Type B pancreatic cell (in vitro differentiated cells): ENCODE data around the gene MRTO4. TPM values are rescaled to one million over a fixed set of nuclear protein-coding genes. Genes with fewer than 3 reads are reported as not detected.
A peak's percentile ranks its signal among the peaks of the same experiment; 100 is the strongest.
"Not testable (repeated sequence)": the region's sequence is repeated elsewhere in the genome, so short reads cannot be mapped to it uniquely, and the experiment has no call there.

Experiments used
- DNase-seq: peaks from one replicate; pipeline ENCODE4 v3.0.0; 2021; ENCODE audit warnings: mixed read lengths; ENCODE audit not compliant: unreplicated experiment; ENCODE audit errors: extremely low spot score
- H3K27ac Mint-ChIP-seq: 2 replicates; pipeline ENCODE4 v1.8.0; 2021; ENCODE audit warnings: mild to moderate bottlenecking, mixed read lengths
- H3K27me3 Mint-ChIP-seq: 2 replicates; pipeline ENCODE4 v1.8.0; 2021; ENCODE audit warnings: mixed read lengths
- H3K36me3 Mint-ChIP-seq: 2 replicates; pipeline ENCODE4 v1.8.0; 2021; ENCODE audit warnings: mixed read lengths
- H3K4me1 Mint-ChIP-seq: one replicate; pipeline ENCODE4 v1.8.0; 2021; ENCODE audit warnings: mixed read lengths; ENCODE audit not compliant: unreplicated experiment
- H3K4me3 Mint-ChIP-seq: 2 replicates; pipeline ENCODE4 v1.8.0; 2021; ENCODE audit warnings: mild to moderate bottlenecking, mixed read lengths
- H3K9me3 Mint-ChIP-seq: 2 replicates; pipeline ENCODE4 v1.8.0; 2021; ENCODE audit warnings: mixed read lengths
- CTCF ChIP-seq: fragments of 200-600 bp; sonication (generic); conservative IDR thresholded peaks from 2 replicates; pipeline ENCODE4 v1.5.0; 2021; ENCODE audit warnings: antibody characterized with exemption, mild to moderate bottlenecking
- total RNA-seq: library from RNA; stranded (reverse); gene quantifications from 2 replicates; pipeline ENCODE4 v1.2.1, GENCODE V29; 2021; ENCODE audit warnings: low replicate concordance

Gene MRTO4
- total RNA-seq, 1 donor from 2014 or later: 43.3 TPM

DNA sequence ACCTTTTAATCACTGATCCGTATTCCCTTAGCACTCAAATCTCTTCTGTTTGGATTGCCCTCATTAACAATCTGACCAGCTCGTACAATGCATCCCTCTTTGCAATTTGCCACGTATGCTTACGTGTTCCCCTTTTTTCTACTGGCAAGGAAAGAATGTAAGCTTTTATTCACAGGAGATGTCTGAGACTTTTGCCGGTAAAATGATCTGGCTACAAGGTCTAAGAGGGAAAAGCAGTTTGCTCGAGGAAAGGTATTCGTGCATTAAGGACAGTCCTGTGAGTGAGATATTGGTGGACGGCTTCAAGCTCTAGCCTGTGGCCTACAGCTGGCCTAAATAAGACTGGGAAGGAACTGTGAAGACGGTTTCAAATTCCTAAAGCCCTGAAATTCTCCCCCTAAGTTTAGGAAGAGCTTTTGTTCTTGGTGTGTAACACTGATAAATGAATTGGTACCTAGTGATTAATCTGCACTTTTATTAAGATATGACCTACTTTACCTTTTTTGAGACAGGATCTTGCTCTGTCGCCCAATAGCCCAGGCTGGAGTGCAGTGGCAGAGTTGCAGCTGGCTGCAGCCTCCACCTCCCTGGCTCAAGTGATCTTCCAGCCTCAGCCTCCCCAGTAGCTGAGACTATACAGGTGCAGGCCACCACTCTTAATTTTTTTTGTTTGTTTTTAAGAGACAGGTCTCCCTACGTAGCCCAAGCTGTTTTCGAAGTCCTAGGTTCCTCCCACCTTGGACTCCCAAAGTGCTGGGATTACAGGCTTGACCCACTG, 40.6 kb upstream of the MRTO4 start:
- peaks cover 31% of the 10 kb centered on the region for H3K4me1 Mint-ChIP-seq
- no peak for DNase-seq
- no peaks in the 10 kb centered on the region for H3K9me3 Mint-ChIP-seq
- H3K4me3 Mint-ChIP-seq: peak overlapping the region; percentile 94
- H3K27me3 Mint-ChIP-seq: no peaks in the 10 kb centered on the region
- peaks cover 6% of the 10 kb centered on the region for H3K36me3 Mint-ChIP-seq
- no peak for TF ChIP-seq CTCF
- peak overlapping the region; percentile 99 for H3K27ac Mint-ChIP-seq

GRCh38 chr1:19212167-19212566, 39.4 kb upstream of the MRTO4 start:
- no peak for DNase-seq
- H3K36me3 Mint-ChIP-seq: peaks cover 3% of the 10 kb centered on the region
- no peaks in the 10 kb centered on the region for H3K27me3 Mint-ChIP-seq
- no peaks in the 10 kb centered on the region for H3K9me3 Mint-ChIP-seq
- no peak for TF ChIP-seq CTCF
- peak overlapping the region; percentile 67 for H3K4me3 Mint-ChIP-seq
- peaks cover 25% of the 10 kb centered on the region for H3K4me1 Mint-ChIP-seq
- peak overlapping the region; percentile 37 for H3K27ac Mint-ChIP-seq

DNA sequence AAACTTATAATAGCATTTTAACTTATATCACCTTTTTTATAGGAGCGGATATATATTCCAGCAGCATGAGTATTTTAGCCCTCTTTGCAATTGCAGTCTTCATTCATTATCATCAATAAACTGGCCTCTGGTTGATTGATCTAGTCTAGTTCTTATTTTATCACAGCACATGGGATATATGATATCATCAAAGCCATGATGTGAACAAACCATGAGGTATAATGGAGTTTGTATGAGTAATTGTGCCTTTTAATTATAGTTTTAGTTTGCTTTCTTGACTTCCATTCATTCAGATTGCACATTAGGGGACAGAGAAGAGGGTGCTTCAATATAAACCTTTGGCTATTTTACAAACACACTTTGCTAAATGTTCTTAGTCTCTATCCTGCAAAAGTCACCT, 38.0 kb upstream of the MRTO4 start:
- Mint-ChIP-seq H3K36me3 (peaks cover 5% of the 10 kb centered on the region), H3K9me3 (no peaks in the 10 kb centered on the region), H3K4me3 (no peak overlapping the region), H3K27me3 (no peaks in the 10 kb centered on the region), H3K4me1 (peaks cover 18% of the 10 kb centered on the region), H3K27ac (no peak overlapping the region)
- no peak for DNase-seq
- no peak for TF ChIP-seq CTCF

DNA sequence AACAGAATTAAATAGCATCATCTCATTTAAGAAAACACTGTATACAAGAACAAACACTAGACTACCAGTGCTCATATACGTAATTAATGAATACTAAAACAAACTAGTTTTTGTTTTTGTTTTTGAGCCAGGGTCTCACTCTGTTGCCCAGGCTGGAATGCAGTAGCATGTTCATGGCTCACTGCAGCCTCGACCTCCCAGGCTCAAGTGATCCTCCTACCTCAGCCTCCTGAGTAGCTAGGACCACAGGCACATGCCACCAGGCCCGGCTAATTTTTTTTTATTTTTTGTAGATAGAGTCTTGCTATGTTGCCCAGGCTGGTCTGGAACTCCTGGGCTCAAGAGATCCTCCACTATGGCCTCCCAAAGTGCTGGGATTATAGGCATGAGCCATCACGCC, 35.0 kb upstream of the MRTO4 start:
- not testable (repeated sequence) for H3K27me3 Mint-ChIP-seq, DNase-seq, H3K4me3 Mint-ChIP-seq, H3K27ac Mint-ChIP-seq, H3K9me3 Mint-ChIP-seq
- H3K4me1 Mint-ChIP-seq: peaks cover 13% of the 10 kb centered on the region
- peaks cover 17% of the 10 kb centered on the region for H3K36me3 Mint-ChIP-seq

DNA sequence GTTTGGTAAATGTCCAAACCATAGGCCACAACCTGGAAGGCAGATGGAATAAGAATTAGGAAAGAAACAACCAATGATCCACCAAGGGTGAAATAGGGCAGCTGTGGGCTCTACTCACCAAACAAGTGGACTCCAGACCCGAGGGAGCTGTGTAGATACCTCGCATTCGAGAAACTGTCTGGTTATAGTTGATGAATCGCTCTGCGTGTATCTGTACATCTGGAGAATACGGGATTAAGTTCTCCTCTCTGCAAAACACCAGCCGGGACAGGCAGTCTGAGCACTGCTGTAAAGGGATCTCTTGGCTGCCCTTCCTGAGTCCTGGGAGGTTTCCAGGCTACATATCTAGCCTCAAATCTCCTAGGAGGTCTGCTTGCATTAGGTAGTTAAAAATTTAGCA, 32.2 kb upstream of the MRTO4 start:
- Mint-ChIP-seq H3K4me1 (no peaks in the 10 kb centered on the region), H3K4me3 (no peak overlapping the region), H3K36me3 (peaks cover 27% of the 10 kb centered on the region), H3K27me3 (no peaks in the 10 kb centered on the region), H3K9me3 (no peaks in the 10 kb centered on the region), H3K27ac (no peak overlapping the region)
- no peak for TF ChIP-seq CTCF
- no peak for DNase-seq

DNA sequence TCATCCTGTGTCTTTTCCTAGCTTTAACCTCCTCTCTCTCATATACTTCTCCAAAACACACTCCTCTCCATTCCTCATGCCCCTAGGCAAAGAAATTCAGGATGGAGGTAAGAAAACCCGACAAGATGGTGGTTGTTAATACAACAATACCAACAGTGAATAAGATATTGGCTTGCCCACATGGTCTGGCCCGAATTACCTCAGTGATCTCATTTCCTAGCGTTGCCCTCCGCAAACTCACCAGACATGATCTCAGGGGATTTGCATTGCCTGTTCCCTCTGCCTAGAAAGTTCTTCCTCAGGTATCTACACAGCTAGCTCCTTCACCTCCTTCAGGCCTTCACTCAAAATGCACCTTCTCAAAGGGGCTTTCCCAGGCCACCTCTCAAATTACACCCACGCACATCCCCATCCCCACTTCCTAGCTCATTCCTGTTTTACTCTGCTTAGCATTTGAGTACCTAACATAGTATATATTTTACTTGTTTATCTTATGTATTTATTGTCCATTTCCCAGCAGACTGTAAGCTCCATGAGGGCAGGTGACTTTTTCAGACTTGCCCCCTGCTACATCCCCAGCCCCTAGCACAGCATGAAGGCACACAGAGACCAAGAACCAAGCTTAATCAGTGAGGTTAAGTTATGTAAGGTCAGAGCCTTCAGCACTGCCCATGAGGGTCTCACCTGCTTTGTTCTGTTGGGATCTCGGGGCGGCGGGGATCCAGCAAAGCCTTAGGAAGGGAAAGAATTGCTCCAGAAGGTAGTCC, 31.3 kb upstream of the MRTO4 start:
- no peak for TF ChIP-seq CTCF
- Mint-ChIP-seq H3K27ac (no peak overlapping the region), H3K27me3 (no peaks in the 10 kb centered on the region), H3K9me3 (no peaks in the 10 kb centered on the region), H3K4me3 (no peak overlapping the region), H3K36me3 (peaks cover 31% of the 10 kb centered on the region), H3K4me1 (no peaks in the 10 kb centered on the region)
- no peak for DNase-seq
